GM20000 (cell line): ENCODE results near the gene ASIC2.

Experiments used
- DNase-seq: peaks from one replicate; pipeline ENCODE4 v3.0.0; 2012; ENCODE audit warnings: low spot score
- TF ChIP-seq, protein P1 (sequence below): IDR thresholded peaks from 2 replicates; pipeline ENCODE4 v1.5.1; 2012; ENCODE audit warnings: mild to moderate bottlenecking, control low read depth; ENCODE audit errors: extremely low read depth, missing control alignments

Gene ASIC2

DNA sequence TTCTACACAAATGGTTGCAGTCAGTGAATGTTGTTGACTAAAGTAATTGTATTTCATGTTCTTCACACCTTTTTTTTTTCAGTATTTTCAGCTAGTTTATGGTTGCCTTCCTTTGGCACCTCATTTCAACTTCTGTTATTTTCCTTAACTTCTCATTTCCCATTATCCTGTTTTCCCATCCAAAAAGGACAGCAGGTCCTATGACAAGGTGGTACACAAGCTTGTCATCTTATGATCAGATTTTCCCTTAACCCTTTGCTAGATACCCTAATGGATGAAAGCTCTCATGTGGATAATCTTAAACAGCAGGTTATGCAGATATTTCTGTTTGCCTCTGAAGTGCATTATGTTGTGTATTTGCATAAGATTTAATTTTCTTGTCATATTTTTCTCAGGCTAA lies 7.1 kb upstream of the ASIC2 start:
- no peak for DNase-seq
- TF ChIP-seq, protein P1, sequence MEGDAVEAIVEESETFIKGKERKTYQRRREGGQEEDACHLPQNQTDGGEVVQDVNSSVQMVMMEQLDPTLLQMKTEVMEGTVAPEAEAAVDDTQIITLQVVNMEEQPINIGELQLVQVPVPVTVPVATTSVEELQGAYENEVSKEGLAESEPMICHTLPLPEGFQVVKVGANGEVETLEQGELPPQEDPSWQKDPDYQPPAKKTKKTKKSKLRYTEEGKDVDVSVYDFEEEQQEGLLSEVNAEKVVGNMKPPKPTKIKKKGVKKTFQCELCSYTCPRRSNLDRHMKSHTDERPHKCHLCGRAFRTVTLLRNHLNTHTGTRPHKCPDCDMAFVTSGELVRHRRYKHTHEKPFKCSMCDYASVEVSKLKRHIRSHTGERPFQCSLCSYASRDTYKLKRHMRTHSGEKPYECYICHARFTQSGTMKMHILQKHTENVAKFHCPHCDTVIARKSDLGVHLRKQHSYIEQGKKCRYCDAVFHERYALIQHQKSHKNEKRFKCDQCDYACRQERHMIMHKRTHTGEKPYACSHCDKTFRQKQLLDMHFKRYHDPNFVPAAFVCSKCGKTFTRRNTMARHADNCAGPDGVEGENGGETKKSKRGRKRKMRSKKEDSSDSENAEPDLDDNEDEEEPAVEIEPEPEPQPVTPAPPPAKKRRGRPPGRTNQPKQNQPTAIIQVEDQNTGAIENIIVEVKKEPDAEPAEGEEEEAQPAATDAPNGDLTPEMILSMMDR, result no peak

DNA sequence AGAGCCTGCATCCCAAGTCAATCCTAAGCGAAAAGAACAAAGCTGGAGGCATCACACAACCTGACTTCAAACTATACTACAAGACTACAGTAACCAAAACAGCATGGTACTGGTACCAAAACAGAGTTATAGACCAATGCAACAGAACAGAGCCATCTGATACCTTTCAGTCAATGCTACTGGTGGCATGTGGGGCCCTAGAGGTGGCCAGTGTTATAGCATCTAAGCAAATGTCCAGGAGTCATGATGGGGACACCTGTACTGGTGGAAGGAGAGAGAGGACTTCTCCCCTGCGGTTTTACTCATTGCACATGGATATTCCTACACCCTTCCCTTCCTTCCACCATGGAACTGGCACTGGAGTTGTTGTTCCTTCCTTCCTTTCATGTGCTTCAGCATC lies 6.0 kb upstream of the ASIC2 start:
- DNase-seq, result no peak
- TF ChIP-seq, protein P1, result no peak

- TF ChIP-seq, protein P1, result no peak
- no peak for DNase-seq
These were observed 4.5 kb upstream of the ASIC2 start for GRCh38 chr17:33297643-33298042.

DNA sequence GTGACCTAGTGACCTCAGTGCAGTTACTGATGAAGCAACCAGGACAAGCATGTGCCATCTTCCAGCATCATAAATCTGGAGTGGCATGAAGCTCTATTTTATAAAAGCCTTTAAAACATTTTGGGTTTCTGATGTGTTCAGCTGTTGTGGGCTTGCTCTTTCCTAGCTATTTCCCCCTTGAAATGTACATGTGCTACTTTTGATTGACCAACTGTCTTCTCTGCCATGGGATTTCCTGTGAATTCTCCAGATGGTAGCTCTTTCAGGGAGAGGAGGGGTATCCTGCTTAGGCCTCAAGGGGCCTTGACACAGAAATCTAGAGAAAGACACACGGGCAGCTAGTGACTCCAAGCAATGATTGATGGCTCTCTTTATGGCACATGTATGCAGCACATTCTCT lies 1.9 kb upstream of the ASIC2 start:
- TF ChIP-seq, protein P1, result no peak
- no peak for DNase-seq

- DNase-seq, result peak; percentile 39
These were observed 704 bp downstream of the ASIC2 start for GRCh38 chr17:33292201-33292980.

DNA sequence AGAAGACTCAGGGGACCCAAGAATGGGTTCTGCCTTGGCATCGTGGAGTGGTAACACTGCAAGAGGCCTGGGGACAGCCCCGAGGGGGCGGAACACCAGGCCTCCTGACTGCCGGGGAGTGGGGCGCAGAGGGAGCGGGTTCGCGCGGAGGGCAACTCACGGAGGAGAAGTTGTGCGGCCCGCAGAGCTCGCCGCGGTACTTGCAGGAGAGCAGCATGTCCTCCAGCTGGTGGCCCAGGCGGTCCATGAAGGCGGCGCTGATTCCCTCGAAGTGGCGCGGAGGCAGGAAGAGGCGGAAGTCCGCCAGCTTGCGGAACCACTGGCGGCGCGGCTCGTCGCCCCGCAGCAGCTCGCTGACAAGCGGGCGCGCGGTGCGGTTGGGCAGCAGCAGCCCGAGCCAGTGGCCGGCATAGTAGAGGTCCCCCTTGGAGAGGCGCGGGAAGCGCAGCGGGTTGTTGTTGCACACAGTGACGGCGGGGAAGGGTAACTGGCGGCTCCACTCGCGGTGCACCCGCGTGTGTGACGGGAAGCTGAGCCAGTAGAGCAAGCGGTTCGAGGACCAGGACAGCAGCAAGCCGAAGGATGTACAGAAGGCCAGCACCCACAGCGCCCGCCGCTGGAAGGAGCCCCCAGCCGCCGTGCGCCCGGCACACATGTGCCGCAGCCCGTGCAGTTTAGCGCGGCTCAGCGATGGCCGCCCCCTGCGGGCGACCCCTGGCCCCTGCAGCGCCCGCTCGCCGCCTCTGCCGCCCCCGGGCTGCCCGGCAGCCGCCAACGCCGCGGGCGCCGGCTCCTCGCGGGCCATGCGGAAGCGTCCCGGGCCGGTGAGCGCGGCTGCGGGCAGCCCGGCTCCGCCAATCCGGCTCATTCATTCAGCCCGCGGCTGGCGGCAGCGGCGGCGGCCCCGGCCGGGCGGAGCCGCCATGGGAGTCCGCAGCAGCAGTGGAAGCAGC lies 1.6 kb downstream of the ASIC2 start:
- DNase-seq, result no peak

More at GRCh38 chr17:33292201-33292980, 704 bp downstream of the ASIC2 start:
- TF ChIP-seq, protein P1, result no peak

GRCh38 chr17:33290253-33290652 lies 2.8 kb downstream of the ASIC2 start:
- TF ChIP-seq, protein P1, result no peak
- no peak for DNase-seq

More for the DNA sequence above, 1.6 kb downstream of the ASIC2 start:
- TF ChIP-seq, protein P1, result no peak
